T-helper 1 cell (primary cell): ENCODE measurements around the gene SERPING1.

Experiments used
- DNase-seq, 5 donors: peaks; one replicate each; pipeline ENCODE4 v3.0.0-alpha.2; 2012 to 2020

The SERPING1 gene

DNA sequence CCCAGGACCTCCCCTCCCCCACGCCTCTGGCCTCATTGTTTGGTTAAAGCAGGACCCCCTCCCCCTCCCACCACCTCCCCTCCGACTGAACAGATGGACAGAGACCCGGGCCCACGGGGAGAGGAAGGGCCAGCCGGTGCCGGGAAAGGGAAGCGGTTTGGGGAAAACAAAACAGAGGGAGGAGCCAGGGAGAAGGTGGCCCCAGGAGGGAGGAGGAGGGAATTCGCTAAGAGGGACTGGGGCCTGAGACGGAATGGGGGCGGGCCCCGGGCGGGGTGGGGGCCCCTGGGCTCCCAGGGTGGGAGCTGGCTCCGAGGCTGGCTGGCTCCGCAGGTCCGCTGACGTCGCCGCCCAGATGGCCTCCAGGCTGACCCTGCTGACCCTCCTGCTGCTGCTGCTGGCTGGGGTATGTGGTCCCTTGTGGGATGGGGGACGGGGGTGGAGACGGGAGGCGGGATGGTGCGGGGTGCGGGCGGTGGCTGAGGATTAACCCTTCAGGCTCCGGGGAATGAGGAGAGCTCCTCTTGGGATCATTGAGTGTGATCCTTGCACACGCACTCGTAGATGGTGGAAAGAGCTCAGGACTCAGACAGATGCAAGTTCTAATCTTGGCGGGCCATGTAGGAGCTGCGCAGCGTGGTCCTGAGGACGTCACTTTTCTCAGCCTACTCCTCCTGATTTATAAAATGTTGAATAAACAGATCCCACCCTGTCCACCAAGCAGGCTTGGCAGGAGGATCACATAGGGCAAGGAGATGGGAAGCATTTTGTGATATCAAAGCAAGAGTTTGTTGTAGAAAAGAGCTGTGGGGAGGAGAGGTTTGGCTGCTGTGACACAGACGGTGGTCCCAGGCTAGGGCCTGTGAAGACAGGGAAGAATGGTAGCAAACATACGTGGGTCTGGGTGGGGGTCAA, 688 bp downstream of the SERPING1 start:
- no peak for DNase-seq

DNA sequence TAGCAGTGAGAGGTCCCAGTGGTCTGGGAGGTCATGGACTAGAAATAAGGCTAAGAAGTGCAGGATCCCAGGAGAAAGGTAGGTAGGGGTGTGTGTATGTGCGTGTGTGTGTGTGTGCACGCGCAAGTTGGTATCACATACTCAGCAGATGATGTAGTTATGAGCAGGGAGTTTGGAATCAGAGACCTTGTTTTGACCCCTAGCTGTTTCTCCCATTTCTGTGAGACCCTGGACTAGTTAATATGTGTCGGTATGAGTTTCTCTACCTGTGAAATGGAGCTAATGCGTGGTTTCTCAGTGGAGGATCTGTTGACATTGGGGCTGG, 1.3 kb downstream of the SERPING1 start:
- no peak for DNase-seq

DNA sequence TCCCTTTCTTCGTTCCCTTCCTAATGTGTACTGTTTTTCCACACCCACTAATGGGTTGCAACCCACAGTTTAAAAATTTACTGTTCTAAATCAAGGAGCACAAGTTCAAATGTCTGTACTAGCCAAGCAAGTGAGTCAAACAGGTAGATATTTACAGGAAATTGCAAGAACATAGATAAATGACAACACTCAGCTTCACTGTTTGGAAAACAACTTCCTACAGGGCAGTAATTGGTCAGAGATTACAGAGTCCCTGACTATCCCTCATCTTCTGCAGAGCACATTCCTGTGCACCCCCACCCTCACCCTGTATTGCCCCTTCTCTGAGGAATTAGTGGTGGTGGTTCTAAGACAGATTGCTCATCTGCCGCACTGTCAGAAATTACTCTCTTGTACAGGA, 1.9 kb downstream of the SERPING1 start:
- DNase-seq, result no peak

GRCh38 chr11:57601297-57601696, 3.8 kb downstream of the SERPING1 start:
- DNase-seq, result no peak

- DNase-seq, result no peak
Observed at GRCh38 chr11:57604296-57605027, 7.0 kb downstream of the SERPING1 start.

DNA sequence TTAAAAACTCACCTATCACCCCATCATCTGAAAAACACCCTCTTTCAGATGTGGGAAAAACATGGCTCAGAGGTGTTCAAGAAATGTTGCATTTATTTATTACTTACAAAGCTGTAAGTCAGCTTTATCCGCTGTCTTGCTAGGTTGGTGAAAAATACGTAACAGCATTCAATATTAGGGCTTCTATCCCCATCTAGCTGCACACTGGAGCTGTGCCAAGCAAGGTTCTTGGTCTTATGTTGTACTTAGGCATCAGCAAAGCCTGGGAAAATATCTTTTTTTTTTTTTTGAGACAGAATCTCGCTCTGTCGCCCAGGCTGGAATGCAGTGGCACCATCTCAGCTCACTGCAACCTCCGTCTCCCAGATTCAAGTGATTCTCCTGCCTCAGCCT, 7.5 kb downstream of the SERPING1 start:
- DNase-seq, result no peak

GRCh38 chr11:57610170-57610569, 12.7 kb downstream of the SERPING1 start:
- no peak for DNase-seq

GRCh38 chr11:57614234-57614772, 16.8 kb downstream of the SERPING1 start:
- no peak for DNase-seq

GRCh38 chr11:57615308-57615707, 17.8 kb downstream of the SERPING1 start:
- DNase-seq, result no peak

DNA sequence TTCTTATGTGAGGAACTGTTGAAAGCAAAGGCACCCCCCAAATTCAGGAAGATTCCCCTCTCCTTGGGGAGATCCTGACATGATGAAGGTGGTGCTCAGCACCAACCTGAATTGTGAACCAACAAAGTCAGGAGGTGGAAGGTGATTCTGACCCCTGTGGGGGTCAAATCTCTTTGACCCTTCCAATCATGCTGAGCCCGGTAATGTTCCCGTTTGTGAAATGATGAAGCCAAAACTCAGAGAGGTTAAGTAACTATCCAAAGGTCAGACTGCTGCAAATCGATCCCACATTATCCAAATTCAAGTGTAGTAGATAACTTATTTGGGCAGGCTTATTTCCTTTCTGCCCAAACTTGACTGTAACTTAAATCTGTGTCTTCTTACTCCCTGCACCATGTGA, 19.1 kb downstream of the SERPING1 start:
- no peak for DNase-seq

DNA sequence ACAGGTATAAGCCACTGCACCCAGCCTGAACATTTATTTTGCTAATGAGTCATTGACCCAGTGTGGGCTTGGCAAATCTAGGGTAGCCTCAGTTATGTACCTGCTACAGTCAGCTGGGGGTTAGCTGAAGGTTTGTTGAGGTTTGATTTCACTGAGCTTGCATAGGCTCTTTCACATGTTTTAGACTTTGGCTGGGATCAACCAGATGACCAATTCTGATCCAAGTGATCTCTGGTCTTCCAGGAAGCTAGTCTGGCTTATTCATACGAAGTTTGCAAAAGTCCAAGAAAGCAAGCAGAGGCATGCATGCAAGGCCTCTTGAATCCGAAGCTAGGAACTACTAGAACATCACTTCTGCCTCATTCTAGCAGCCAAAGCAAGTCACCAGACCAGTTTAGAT, 21.0 kb downstream of the SERPING1 start:
- no peak for DNase-seq

- DNase-seq, result no peak
Observed at GRCh38 chr11:57619331-57619730, 21.8 kb downstream of the SERPING1 start.

DNA sequence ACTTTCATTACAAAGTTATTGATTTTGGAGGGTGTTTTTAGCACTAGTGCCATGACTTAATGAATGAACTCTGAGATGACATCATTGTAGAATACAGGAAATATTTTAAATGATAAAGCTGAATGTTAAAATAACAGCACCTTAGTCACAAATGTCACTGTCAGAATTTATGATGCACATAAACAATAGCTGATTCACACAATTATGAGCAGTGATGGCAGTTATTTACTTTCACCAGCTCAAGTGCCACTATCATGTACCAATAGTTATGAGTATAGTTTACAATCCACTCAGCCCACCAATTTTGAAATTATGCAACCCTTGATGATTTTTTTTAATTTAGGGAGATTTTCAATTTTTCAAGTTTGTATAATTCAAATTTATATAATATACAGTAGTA, 23.0 kb downstream of the SERPING1 start:
- DNase-seq, result no peak

DNA sequence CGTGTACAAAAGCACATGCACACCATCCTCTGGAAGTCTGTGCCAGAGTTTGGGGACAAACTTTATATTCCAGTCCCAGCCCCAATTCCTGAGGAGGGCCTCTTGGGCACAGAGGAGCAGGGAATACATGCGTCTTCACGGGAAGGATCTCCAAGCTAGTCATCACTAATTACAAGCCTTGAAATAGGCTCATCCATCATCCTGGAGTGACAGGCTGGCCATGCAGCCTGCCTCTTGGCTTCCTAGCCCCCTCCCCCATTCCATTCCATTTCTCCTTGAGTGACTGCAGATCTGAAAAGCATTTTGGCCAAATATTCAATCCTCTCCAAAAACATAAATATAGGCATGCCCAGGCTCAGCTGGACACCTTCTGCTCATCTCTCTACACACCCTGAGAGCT, 24.8 kb downstream of the SERPING1 start:
- no peak for DNase-seq

DNA sequence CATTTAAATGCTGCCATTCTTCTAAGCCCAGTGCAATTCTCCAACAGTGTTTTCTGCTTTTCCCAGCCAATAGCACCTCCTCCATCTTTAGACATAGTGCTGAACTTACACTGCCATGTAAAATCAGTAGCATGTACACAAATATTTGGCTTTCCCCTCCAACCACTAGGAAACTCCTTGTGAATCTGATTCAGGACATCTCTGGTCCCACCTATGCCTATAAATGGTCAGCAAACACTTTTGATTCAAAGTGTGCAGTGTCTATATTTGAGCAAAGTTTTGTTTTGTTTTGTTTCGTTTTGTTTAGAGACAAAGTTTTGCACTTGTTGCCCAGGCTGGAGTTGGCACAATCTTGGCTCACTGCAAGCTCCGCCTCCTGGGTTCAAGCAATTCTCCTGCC, 27.4 kb downstream of the SERPING1 start:
- DNase-seq, result no peak

GRCh38 chr11:57626895-57627294, 29.4 kb downstream of the SERPING1 start:
- no peak for DNase-seq

- DNase-seq, result no peak
Observed at GRCh38 chr11:57630171-57630570, 32.7 kb downstream of the SERPING1 start.

DNA sequence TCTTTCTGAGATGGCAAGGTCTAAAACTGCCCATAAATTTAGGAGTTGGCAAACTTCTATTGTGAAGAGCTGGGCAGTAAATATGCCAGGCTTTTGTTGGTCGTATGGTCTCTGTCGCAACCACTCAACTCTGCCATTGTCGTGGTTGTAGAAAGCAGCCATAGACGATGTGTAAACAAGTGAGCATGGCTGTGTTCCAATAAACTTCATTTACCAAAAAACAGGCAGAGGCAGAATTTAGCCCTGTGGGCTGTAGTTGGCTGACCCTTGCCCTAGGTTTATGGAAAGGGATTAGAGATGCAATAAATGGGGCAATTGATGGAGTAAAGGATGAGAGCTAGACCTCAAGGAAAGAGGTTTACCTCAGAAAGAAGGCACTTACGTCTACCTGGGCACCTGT, 34.6 kb downstream of the SERPING1 start:
- no peak for DNase-seq

DNA sequence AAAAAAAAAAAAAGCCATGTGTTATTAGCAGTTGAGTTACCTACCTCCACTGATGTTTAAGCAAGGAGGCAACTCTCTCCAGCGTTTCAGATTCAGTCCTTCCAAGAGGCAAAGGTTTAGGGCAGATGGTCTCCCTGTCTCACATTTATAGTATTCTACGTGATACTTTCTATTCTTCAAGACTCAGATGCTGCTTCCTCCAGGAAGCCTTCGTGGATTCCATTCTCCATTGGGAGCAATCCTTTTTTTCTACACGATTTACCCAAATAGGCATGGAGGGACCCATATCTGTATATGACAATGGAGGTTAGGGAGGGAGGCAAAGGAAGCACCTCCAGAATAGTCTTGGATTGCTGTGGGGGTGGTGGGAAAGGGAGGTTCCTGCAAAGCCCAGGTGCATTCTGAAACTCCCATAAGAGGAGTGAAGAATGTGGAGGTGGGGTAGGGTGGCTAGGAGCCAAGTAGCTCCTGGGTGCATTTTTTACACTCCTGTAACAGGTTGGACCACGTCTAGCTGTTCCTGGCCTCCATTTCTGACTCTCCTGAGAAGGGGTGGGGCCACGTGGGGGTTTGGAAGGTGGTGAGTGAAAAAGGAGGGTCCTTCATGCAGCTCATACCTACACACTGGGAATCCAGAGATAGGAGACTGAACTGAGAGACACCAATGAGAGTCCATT, 36.0 kb downstream of the SERPING1 start:
- DNase-seq, result no peak

DNA sequence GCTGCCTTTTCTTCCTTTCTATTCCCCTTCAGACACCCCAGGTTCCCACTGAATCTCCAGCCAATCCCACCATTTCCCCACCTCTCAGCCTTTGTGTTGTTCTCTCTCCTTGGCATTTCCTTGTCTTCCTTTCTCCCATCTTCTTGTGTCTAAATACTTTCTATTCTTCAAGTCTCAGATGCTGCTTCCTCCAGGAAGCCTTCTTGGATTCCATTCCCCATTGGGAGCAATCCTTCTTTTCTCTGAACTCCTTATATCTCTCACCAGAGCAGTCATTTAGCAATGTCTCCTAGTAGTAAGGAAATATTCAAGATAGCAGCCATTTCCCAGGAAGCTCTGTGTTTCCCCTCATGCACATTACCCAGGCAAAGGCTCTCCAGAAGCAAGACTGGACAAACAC, 36.8 kb downstream of the SERPING1 start:
- no peak for DNase-seq

- DNase-seq, result no peak
Observed at GRCh38 chr11:57635246-57635645, 37.8 kb downstream of the SERPING1 start.

DNA sequence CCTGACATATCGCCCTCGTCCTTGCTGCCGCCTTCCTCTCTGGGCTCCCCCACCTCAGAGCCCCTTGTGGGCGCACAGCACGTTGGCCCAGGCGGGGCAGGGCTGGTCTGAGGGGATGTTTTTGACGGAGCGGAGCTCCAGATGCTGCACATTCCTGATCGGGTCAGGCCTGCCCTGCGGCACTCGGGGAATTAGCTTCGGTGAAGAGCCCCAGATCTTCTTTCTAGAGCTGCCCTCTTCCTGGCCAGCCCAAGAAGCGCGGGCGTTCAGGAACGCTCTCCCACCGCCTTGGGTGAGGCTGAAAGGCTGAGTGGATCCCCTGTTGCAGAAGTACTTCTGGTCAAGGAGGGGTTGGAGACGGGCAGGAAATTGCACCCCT, 40.1 kb downstream of the SERPING1 start:
- no peak for DNase-seq

DNA sequence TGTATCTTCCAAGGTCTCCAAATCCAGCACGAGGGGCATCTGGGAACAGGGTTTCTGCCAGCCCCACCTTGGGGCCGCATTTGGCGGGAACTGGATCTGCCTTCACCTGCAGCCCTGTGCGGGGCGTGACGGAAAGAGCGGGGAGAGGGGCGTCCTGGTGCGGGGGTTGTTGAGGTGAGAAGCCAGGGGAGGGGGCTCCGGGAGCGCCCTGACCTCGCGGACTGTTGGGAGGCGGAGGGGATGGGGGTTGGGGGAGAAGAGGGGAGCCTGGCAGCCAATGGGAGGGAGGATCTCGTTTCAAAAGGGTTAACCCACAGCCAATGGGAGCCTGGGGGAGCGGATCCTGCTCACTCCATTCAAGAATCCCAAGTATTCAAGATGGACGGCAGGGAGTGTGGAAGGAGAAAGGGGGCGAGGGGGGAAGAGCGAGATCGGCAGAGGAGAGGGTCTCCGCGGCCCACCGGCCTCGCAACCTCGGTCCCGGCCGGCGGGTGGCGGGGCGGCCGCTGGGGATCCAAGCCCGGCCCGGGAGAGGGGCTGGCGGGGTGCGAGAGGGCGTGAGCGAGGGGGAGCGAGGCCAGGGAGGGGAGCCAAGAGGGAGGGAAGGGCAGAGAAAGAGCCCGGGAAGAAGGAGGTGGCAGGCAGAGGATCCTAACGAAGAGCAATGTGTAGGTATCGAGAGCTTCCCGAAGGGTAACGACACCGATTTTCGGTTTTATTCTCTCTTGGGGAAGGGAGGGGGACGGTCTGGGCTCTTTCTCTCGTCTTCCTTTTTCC, 40.7 kb downstream of the SERPING1 start:
- DNase-seq, result no peak
